HG02852 (cell line): Measurements from ENCODE around the gene ZKSCAN1.
"Not testable (repeated sequence)": the region's sequence is repeated elsewhere in the genome, so short reads cannot be mapped to it uniquely, and the experiment has no call there.

Experiments used
- ATAC-seq: cut with Tn5 transposase; IDR thresholded peaks from one replicate; pipeline ENCODE4 v1.9.1; 2021; ENCODE audit warnings: mild to moderate bottlenecking, moderate library complexity; ENCODE audit not compliant: unreplicated experiment

The ZKSCAN1 gene

GRCh38 chr7:100000239-100000638, 15.2 kb upstream of the ZKSCAN1 start:
- no peak for ATAC-seq

GRCh38 chr7:100003711-100004661, 11.4 kb upstream of the ZKSCAN1 start:
- ATAC-seq = no peak

GRCh38 chr7:100007887-100008286, 7.5 kb upstream of the ZKSCAN1 start:
- ATAC-seq = no peak

- no peak for ATAC-seq
Observed at GRCh38 chr7:100008525-100008924, 6.9 kb upstream of the ZKSCAN1 start.

- ATAC-seq = not testable (repeated sequence)
Observed at GRCh38 chr7:100009952-100010351, 5.4 kb upstream of the ZKSCAN1 start.

- no peak for ATAC-seq
Observed at GRCh38 chr7:100010901-100011300, 4.5 kb upstream of the ZKSCAN1 start.

GRCh38 chr7:100011516-100011915, 3.9 kb upstream of the ZKSCAN1 start:
- no peak for ATAC-seq

- not testable (repeated sequence) for ATAC-seq
Observed at GRCh38 chr7:100012385-100013327, 2.7 kb upstream of the ZKSCAN1 start.

- ATAC-seq = no peak
Observed at GRCh38 chr7:100013328-100013676, 2.1 kb upstream of the ZKSCAN1 start.

- no peak for ATAC-seq
Observed at GRCh38 chr7:100016215-100016901, 962 bp downstream of the ZKSCAN1 start.

GRCh38 chr7:100017300-100017699, 1.9 kb downstream of the ZKSCAN1 start:
- no peak for ATAC-seq

GRCh38 chr7:100017875-100018274, 2.5 kb downstream of the ZKSCAN1 start:
- ATAC-seq = no peak

- no peak for ATAC-seq
Observed at GRCh38 chr7:100019908-100020307, 4.5 kb downstream of the ZKSCAN1 start.

GRCh38 chr7:100021297-100021696, 5.9 kb downstream of the ZKSCAN1 start:
- no peak for ATAC-seq

- ATAC-seq = no peak
Observed at GRCh38 chr7:100022621-100023020, 7.2 kb downstream of the ZKSCAN1 start.

- no peak for ATAC-seq
Observed at GRCh38 chr7:100023526-100023925, 8.1 kb downstream of the ZKSCAN1 start.

- ATAC-seq = no peak
Observed at GRCh38 chr7:100024020-100024619, 8.7 kb downstream of the ZKSCAN1 start.

- no peak for ATAC-seq
Observed at GRCh38 chr7:100027197-100027596, 11.8 kb downstream of the ZKSCAN1 start.

- ATAC-seq = no peak
Observed at GRCh38 chr7:100029596-100029995, 14.2 kb downstream of the ZKSCAN1 start.

GRCh38 chr7:100033526-100033925, 18.1 kb downstream of the ZKSCAN1 start:
- ATAC-seq = no peak
